Measurements from ENCODE around the gene CREB3L2.
"Not testable (repeated sequence)": the region's sequence is repeated elsewhere in the genome, so short reads cannot be mapped to it uniquely, and the experiment has no call there.

CREB3L2 gene

GRCh38 chr7:138001529-138002095, at the start of gene CREB3L2:
TSS of gene CREB3L2 (minus strand) at chr7:138002086. CDS start at chr7:138001705, 381 bp downstream.
- no peak for DNase-seq (ENCODE audit: extremely low read depth, low read depth)
- no peak for TF ChIP-seq CTCF (IDR thresholded peaks at IDR 0.05; ENCODE audit: low read depth, low read length)

GRCh38 chr7:138049505-138050116, 47.7 kb upstream of the CREB3L2 start:
- no peak for DNase-seq (ENCODE audit: extremely low read depth, low read depth)
- TF ChIP-seq CTCF (IDR thresholded peaks at IDR 0.05; ENCODE audit: low read depth, low read length) = no peak

- no peak for TF ChIP-seq CTCF (IDR thresholded peaks at IDR 0.05; ENCODE audit: low read depth, low read length)
- DNase-seq (ENCODE audit: extremely low read depth, low read depth) = no peak
Measured at GRCh38 chr7:138047907-138048306, 46.0 kb upstream of the CREB3L2 start.

GRCh38 chr7:138044897-138045296, 43.0 kb upstream of the CREB3L2 start:
- TF ChIP-seq CTCF (IDR thresholded peaks at IDR 0.05; ENCODE audit: low read depth, low read length) = no peak
- DNase-seq (ENCODE audit: extremely low read depth, low read depth) = no peak

GRCh38 chr7:138040063-138040462, 38.2 kb upstream of the CREB3L2 start:
- not testable (repeated sequence) for DNase-seq (ENCODE audit: extremely low read depth, low read depth)

- TF ChIP-seq CTCF (IDR thresholded peaks at IDR 0.05; ENCODE audit: low read depth, low read length) = no peak
- no peak for DNase-seq (ENCODE audit: extremely low read depth, low read depth)
Measured at GRCh38 chr7:138036135-138036534, 34.2 kb upstream of the CREB3L2 start.

- no peak for TF ChIP-seq CTCF (IDR thresholded peaks at IDR 0.05; ENCODE audit: low read depth, low read length)
- DNase-seq (ENCODE audit: extremely low read depth, low read depth) = no peak
Measured at GRCh38 chr7:138033241-138033640, 31.4 kb upstream of the CREB3L2 start.

- no peak for TF ChIP-seq CTCF (IDR thresholded peaks at IDR 0.05; ENCODE audit: low read depth, low read length)
- DNase-seq (ENCODE audit: extremely low read depth, low read depth) = no peak
Measured at GRCh38 chr7:138032770-138033169, 30.9 kb upstream of the CREB3L2 start.
